ENCODE measurements around the gene NDUFS3. TPM values are rescaled to one million over a fixed set of nuclear protein-coding genes. Genes with fewer than 3 reads are reported as not detected.

The NDUFS3 gene
- total and polyA plus RNA-seq, 2 of the 13 experiments (the other 11 are each of a cell fraction or from before 2014, with no cell fraction given): 151 to 184 TPM

- FAIRE-seq: no peak
- BruUV-seq (replicated peaks): no TSS peak
- Histone ChIP-seq H3K36me3 (replicated peaks in 1 of 2; ENCODE audit: control insufficient read depth in 1 of 2, insufficient read depth in 2 of 2, low read length in 2 of 2) (peaks cover 12 to 47% of the 10 kb centered on the region in 2 experiments), H3K4me1 (ENCODE audit: insufficient read depth, low read length) (peaks cover 14% of the 10 kb centered on the region), H3K4me3 (replicated peaks in 1 of 3; ENCODE audit: insufficient read depth in 1 of 3, low read depth in 2 of 3, low read length in 3 of 3) (no peak overlapping the region), H3K79me2 (ENCODE audit: insufficient read depth, low read length) (peaks cover 34% of the 10 kb centered on the region), H4K20me1 (ENCODE audit: insufficient read depth, low read length) (no peaks in the 10 kb centered on the region), H3K27ac (ENCODE audit: extremely low read length, insufficient read depth, low read length) (no peak overlapping the region), H3K27me3 (ENCODE audit: control insufficient read depth in 1 of 2, insufficient read depth in 2 of 2, low read length in 2 of 2) (no peaks in the 10 kb centered on the region), H3K4me2 (ENCODE audit: low read depth, low read length) (no peak overlapping the region), H3K9ac (ENCODE audit: insufficient read depth, low read depth, low read length) (no peak overlapping the region), H2AFZ (ENCODE audit: low read length) (no peak overlapping the region), H3K9me3 (ENCODE audit: low read length) (no peaks in the 10 kb centered on the region)
- no peak for ATAC-seq
- in situ Hi-C loops (cut with HindIII; ENCODE audit: extremely low pct_ligation_motif_present, low pct_unique_long_range_greater_than_20kb): no loop called here
- ChIA-PET POLR2A (interaction anchor here (0.6 kb wide), 1 partner anchor 9 kb away, joined by 3 read pairs; no protein-coding TSS in a partner anchor), CTCF (ENCODE audit: low intra/inter-chr PET ratio, low total read pairs) (no interaction called here)
- intact Hi-C loops (cut with micrococcal nuclease; ENCODE audit: unreplicated experiment): no loop called here
- WGBS (ENCODE audit: low lambda C conversion rate): 92% methylated on average over 3 of the region's 3 CpGs
- DNase-seq (ENCODE audit: low spot score): no peak
- TF ChIP-seq GFI1 (CRISPR knock-in tag; IDR thresholded peaks at IDR 0.05; ENCODE audit: borderline replicate concordance) (no peak), SKI (IDR thresholded peaks at IDR 0.05; ENCODE audit: partially characterized antibody) (no peak), ZNF569 (CRISPR knock-in tag; IDR thresholded peaks at IDR 0.05; ENCODE audit: borderline replicate concordance) (no peak), ZNF138 (CRISPR knock-in tag; IDR thresholded peaks at IDR 0.05; ENCODE audit: low read depth) (no peak), STAG1 (CRISPR knock-in tag; IDR thresholded peaks at IDR 0.05) (no peak), HNF4A (CRISPR knock-in tag; IDR thresholded peaks at IDR 0.05) (no peak), TRIM24 (CRISPR knock-in tag; IDR thresholded peaks at IDR 0.05) (no peak), LRRFIP1 (CRISPR knock-in tag; conservative IDR thresholded peaks at IDR 0.05) (no peak), THYN1 (CRISPR knock-in tag; IDR thresholded peaks at IDR 0.05; ENCODE audit: borderline replicate concordance, low read depth) (no peak)
- TF ChIP-seq, protein P1, sequence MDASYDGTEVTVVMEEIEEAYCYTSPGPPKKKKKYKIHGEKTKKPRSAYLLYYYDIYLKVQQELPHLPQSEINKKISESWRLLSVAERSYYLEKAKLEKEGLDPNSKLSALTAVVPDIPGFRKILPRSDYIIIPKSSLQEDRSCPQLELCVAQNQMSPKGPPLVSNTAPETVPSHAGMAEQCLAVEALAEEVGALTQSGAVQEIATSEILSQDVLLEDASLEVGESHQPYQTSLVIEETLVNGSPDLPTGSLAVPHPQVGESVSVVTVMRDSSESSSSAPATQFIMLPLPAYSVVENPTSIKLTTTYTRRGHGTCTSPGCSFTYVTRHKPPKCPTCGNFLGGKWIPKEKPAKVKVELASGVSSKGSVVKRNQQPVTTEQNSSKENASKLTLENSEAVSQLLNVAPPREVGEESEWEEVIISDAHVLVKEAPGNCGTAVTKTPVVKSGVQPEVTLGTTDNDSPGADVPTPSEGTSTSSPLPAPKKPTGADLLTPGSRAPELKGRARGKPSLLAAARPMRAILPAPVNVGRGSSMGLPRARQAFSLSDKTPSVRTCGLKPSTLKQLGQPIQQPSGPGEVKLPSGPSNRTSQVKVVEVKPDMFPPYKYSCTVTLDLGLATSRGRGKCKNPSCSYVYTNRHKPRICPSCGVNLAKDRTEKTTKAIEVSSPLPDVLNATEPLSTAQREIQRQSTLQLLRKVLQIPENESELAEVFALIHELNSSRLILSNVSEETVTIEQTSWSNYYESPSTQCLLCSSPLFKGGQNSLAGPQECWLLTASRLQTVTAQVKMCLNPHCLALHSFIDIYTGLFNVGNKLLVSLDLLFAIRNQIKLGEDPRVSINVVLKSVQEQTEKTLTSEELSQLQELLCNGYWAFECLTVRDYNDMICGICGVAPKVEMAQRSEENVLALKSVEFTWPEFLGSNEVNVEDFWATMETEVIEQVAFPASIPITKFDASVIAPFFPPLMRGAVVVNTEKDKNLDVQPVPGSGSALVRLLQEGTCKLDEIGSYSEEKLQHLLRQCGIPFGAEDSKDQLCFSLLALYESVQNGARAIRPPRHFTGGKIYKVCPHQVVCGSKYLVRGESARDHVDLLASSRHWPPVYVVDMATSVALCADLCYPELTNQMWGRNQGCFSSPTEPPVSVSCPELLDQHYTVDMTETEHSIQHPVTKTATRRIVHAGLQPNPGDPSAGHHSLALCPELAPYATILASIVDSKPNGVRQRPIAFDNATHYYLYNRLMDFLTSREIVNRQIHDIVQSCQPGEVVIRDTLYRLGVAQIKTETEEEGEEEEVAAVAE (CRISPR knock-in tag; IDR thresholded peaks at IDR 0.05; ENCODE audit: borderline replicate concordance): no peak
These were observed 8.1 kb upstream of the NDUFS3 start for GRCh38 chr11:47570651-47571356.

Data from HepG2 (cell line).